Lower lobe of right lung (tissue), 2 donors: ENCODE measurements around the gene CTTN. TPM values are rescaled to one million over a fixed set of nuclear protein-coding genes. Genes with fewer than 3 reads are reported as not detected.
"Not testable (repeated sequence)": the region's sequence is repeated elsewhere in the genome, so short reads cannot be mapped to it uniquely, and the experiment has no call there.

Source experiments
- ATAC-seq, 2 donors: fragments of 200-7000 bp; cut with Tn5 transposase; one replicate each; pipeline ENCODE4 v1.9.1; 2020 to 2022; ENCODE audit warnings: mild to moderate bottlenecking in 2 of 2, moderate library complexity in 2 of 2
- DNase-seq: peaks from one replicate; pipeline ENCODE4 v3.0.0-alpha.2; 2020
- H3K27ac ChIP-seq: fragments of 200-600 bp; one replicate; pipeline ENCODE4 v1.8.0; 2022
- H3K27me3 ChIP-seq: fragments of 200-600 bp; one replicate; pipeline ENCODE4 v1.8.0; 2022; ENCODE audit warnings: low read depth
- H3K36me3 ChIP-seq: fragments of 200-600 bp; one replicate; pipeline ENCODE4 v1.8.0; 2022; ENCODE audit warnings: mild to moderate bottlenecking
- H3K4me1 ChIP-seq: fragments of 200-600 bp; one replicate; pipeline ENCODE4 v1.8.0; 2022
- H3K4me3 ChIP-seq: fragments of 200-600 bp; one replicate; pipeline ENCODE4 v1.8.0; 2022; ENCODE audit warnings: mild to moderate bottlenecking
- H3K9me3 ChIP-seq: fragments of 200-600 bp; one replicate; pipeline ENCODE4 v1.8.0; 2022
- intact Hi-C: fragments of 100-400 bp; cut with DNase I; formaldehyde crosslinking; loops from one replicate; pipeline ENCODE4 v1.11.0; 2022
- total RNA-seq: library from RNA; stranded (reverse); fragmentation: NEBNext Ultra II Directional; extraction: Animal tissue kit (Norgen Biotek cat#: 25700); gene quantifications from one replicate; pipeline ENCODE4 v1.2.1, GENCODE V29; 2021
- TF ChIP-seq, protein P1 (sequence below): fragments of 200-600 bp; IDR thresholded peaks from one replicate; pipeline ENCODE4 v1.8.0; 2022; ENCODE audit warnings: antibody characterized with exemption, mild to moderate bottlenecking
- donor health status: DM: no; HTN: yes; CAD: no; lungs with severe emphysema.

The CTTN gene
- total RNA-seq, 1 donor from 2014 or later = 145 TPM

DNA sequence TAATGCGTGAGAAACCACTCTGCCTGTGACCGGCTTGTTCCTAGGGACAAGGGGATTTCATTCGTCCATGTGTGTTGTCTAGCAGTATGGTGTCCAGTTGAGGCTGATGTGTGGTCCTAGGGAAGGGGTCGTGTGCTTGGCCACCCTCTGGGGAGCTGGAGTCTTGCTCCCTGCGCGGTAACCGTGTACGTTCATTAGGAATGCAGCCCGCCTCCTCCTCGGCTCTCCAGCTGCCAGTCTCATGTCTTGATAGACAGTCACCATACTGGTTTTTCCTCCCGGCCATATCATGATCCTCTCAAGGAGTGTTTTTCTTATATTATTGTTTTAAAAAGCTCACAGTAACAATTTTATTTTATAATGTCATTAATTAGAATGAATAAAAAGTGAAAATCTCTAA, 5.9 kb downstream of the CTTN start:
- intact Hi-C loops = no loop called here
- TF ChIP-seq, protein P1, sequence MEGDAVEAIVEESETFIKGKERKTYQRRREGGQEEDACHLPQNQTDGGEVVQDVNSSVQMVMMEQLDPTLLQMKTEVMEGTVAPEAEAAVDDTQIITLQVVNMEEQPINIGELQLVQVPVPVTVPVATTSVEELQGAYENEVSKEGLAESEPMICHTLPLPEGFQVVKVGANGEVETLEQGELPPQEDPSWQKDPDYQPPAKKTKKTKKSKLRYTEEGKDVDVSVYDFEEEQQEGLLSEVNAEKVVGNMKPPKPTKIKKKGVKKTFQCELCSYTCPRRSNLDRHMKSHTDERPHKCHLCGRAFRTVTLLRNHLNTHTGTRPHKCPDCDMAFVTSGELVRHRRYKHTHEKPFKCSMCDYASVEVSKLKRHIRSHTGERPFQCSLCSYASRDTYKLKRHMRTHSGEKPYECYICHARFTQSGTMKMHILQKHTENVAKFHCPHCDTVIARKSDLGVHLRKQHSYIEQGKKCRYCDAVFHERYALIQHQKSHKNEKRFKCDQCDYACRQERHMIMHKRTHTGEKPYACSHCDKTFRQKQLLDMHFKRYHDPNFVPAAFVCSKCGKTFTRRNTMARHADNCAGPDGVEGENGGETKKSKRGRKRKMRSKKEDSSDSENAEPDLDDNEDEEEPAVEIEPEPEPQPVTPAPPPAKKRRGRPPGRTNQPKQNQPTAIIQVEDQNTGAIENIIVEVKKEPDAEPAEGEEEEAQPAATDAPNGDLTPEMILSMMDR = no peak
- Histone ChIP-seq H3K4me1 (peaks cover 19% of the 10 kb centered on the region), H3K9me3 (no peaks in the 10 kb centered on the region), H3K27me3 (peaks cover 7% of the 10 kb centered on the region), H3K27ac (no peak overlapping the region), H3K36me3 (peaks cover 41% of the 10 kb centered on the region), H3K4me3 (no peak overlapping the region)
- no peak for ATAC-seq
- no peak for DNase-seq

DNA sequence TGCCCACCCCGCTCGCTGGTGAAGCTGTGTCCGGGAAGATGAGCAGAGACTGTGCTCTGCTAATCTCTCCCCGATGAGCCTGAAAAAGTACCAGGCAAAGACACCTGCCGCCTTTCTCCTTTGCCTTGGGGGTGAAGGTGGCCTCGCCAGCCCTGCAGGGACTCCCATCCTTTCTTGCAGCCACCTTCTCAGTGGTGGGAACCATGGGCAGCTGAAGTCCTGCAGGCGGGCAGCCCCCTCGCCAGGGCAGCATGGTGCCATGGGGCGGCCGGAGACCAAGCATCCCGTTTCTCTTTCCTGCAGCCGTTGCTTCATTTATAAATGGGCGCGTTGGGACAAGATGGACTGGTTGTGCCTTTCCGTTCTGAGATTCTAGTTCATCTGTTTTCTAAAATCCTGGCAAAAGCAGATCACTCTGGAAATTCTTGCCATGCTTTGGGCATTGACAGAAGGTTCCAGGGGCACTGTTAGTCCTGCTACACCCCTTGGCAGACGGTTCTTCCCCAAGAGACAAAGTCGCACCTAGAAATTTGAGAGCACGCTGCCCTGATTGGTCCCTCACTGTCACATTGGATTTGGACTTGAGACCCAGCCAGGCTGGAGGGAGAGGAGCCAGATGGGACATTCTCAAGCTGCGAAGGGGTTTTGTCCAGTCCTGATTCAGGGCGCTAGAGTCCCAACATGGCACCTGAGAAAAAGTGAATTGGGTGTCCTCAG, 7.5 kb downstream of the CTTN start:
- Histone ChIP-seq H3K4me1 (peaks cover 3% of the 10 kb centered on the region), H3K27me3 (peaks cover 3% of the 10 kb centered on the region), H3K36me3 (peaks cover 57% of the 10 kb centered on the region), H3K9me3 (no peaks in the 10 kb centered on the region), H3K4me3 (no peak overlapping the region), H3K27ac (no peak overlapping the region)
- TF ChIP-seq, protein P1 = no peak
- DNase-seq (no peak), ATAC-seq (no peak)
- intact Hi-C loops = no loop called here

DNA sequence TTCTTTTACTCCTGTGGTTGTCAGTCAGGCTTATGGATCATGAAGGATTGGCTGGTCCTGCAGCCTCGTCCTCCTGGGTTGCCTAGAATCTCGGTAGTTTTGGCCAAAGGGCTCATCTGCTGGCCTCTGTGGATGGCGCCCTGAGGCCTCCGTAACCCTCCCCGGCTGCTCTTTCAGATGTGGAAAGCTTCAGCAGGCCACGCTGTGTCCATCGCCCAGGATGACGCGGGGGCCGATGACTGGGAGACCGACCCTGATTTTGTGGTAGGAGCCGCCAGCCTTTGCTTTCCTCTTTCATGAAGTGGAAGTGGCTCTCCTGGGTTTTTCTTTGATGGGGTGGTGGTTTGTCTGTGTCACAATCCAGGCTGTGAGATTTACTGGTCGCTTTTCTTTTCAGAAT, 8.8 kb downstream of the CTTN start:
- H3K4me3 ChIP-seq = no peak overlapping the region
- peaks cover 3% of the 10 kb centered on the region for H3K27me3 ChIP-seq
- H3K27ac ChIP-seq = no peak overlapping the region
- TF ChIP-seq, protein P1 = no peak
- no peaks in the 10 kb centered on the region for H3K9me3 ChIP-seq
- intact Hi-C loops = no loop called here
- peaks cover 70% of the 10 kb centered on the region for H3K36me3 ChIP-seq
- no peaks in the 10 kb centered on the region for H3K4me1 ChIP-seq
- ATAC-seq (no peak), DNase-seq (no peak)

DNA sequence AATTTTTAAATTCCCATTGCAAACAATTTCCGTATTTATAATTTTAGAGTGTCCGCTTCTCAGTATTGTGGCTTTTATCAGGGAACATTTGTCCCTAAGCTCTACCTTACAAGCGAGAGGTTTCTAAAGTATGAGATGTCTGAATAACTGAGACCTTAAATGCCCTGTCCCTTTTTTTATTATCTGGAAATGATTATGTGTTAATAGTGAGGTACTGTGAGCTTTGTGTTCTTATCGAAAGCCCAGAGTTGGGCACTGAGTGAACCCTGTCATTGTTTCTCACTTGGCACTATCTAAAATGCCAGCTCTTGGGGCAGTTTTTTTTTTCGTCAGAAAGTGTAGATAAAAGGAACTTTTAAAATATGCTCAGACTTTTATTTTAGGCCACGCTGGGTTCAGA, 9.5 kb downstream of the CTTN start:
- Histone ChIP-seq H3K27me3 (peaks cover 3% of the 10 kb centered on the region), H3K4me1 (no peaks in the 10 kb centered on the region), H3K9me3 (no peaks in the 10 kb centered on the region), H3K36me3 (peaks cover 77% of the 10 kb centered on the region), H3K27ac (no peak overlapping the region), H3K4me3 (no peak overlapping the region)
- TF ChIP-seq, protein P1 = no peak
- DNase-seq (no peak), ATAC-seq (no peak)
- intact Hi-C loops = no loop called here

DNA sequence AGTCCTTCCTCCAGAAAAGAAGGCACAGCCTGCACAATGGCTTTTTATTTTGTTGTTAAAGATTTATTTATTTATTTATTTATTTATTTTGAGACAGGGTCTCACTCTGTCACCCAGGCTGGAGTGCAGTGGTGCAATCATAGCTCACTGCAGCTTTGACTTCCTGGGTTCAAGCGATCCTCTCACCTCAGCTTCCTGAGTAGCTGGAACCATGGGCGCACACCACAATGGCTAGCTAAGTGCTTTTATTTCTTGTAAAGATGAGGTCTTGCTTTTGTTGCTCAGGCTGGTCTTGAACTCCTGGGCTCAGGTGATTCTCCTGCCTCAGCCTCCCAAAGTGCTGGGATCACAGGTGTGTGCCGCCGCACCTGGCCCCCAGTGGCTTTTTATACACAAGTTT, 10.0 kb downstream of the CTTN start:
- peaks cover 82% of the 10 kb centered on the region for H3K36me3 ChIP-seq
- H3K4me1 ChIP-seq, H3K27ac ChIP-seq, H3K9me3 ChIP-seq, DNase-seq, H3K4me3 ChIP-seq, ATAC-seq, intact Hi-C loops, H3K27me3 ChIP-seq: not testable (repeated sequence)

DNA sequence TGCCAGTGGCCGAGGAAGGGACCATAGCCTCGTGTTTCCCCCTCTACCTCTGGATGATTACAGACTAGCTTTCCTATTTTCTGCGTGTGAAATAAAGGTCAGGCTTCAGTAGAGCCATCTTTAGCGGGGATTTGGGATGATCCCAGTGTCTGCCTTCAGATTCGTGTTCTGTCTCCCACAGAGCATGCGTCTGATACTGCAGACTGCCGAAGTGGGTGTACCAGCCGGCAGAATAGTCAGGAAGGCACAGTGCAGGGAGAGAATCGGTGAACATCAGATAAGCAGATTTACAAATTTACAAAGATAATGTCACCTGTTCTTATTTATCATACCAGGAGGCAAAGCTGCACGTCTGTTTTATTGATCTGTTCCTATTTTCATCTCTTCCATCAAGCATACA, 11.1 kb downstream of the CTTN start:
- intact Hi-C loops = no loop called here

More for the DNA sequence above, 11.1 kb downstream of the CTTN start:
- no peak overlapping the region for H3K4me3 ChIP-seq
- no peaks in the 10 kb centered on the region for H3K4me1 ChIP-seq
- DNase-seq (no peak), ATAC-seq (no peak)
- no peaks in the 10 kb centered on the region for H3K27me3 ChIP-seq
- TF ChIP-seq, protein P1 = no peak
- no peaks in the 10 kb centered on the region for H3K9me3 ChIP-seq
- no peak overlapping the region for H3K27ac ChIP-seq
- H3K36me3 ChIP-seq = peaks cover 91% of the 10 kb centered on the region
